K562 (cell line): ENCODE results near the gene WNT11. TPM values are rescaled to one million over a fixed set of nuclear protein-coding genes. Genes with fewer than 3 reads are reported as not detected.

Source experiments
- polyA plus RNA-seq, 8 experiments: library from polyadenylated mRNA; depleted of rRNA in 4 of 8; stranded (reverse) in 5 of 8; unstranded in 3 of 8; fragments of >200 nt; fragmentation: Nextera tagmentation in 2 of 8; fragmentation: Illumina TruSeq in 1 of 8; extraction: Ambion mirVana in 2 of 8; extraction: Trizol in 1 of 8; gene quantifications; 2 replicates each; pipeline versions ENCODE4 v1.2.1 to v1.2.3, GENCODE V29; 2011 to 2014; ENCODE audit warnings: inconsistent platforms in 1 of 8, missing spikeins in 1 of 8
- total RNA-seq, 7 experiments: library from RNA; depleted of rRNA in 6 of 7; stranded (reverse); fragments of >200 nt in 6 of 7; fragmentation: Illumina TruSeq in 2 of 7; extraction: Trizol in 2 of 7; gene quantifications; 2 replicates each; pipeline versions ENCODE4 v1.2.1 to v1.2.3, GENCODE V29; 2011 to 2021; ENCODE audit warnings: low replicate concordance in 1 of 7

Gene WNT11
- total and polyA plus RNA-seq, 9 of the 15 experiments (the other 6 are each of a cell fraction or from before 2014, with no cell fraction given), result 0.03 to 0.20 (median 0.09) TPM; not detected in 4

Other genes starting within 250 kb of the WNT11 start
- 40.2 and 44.1 TPM in 2 replicates for gene THAP12, start 174.6 kb upstream of the WNT11 start, total RNA-seq (2014; rRNA removed)
- 92.9 and 113 TPM in 2 replicates for gene THAP12, start 174.6 kb upstream of the WNT11 start, total RNA-seq (2014; rRNA removed; fragmentation: Illumina TruSeq; extraction: Trizol)
- 94.8 and 103 TPM in 2 replicates for gene THAP12, start 174.6 kb upstream of the WNT11 start, total RNA-seq (2015; rRNA removed; fragmentation: Illumina TruSeq; extraction: Trizol)
- 57.8 and 58.9 TPM in 2 replicates for gene THAP12, start 174.6 kb upstream of the WNT11 start, total RNA-seq (2021)
- gene THAP12, start 174.6 kb upstream of the WNT11 start, polyA plus RNA-seq (2011; rRNA removed), result 70.7 and 92.1 TPM in 2 replicates
- 76.7 and 98.1 TPM in 2 replicates for gene THAP12, start 174.6 kb upstream of the WNT11 start, polyA plus RNA-seq (2014; fragmentation: Illumina TruSeq; extraction: Trizol)
- 10 to 100 TPM; 28.1 to 28.8 TPM for gene THAP12, start 174.6 kb upstream of the WNT11 start, polyA plus RNA-seq (2014; fragmentation: Nextera tagmentation; extraction: Ambion mirVana)
- gene THAP12, start 174.6 kb upstream of the WNT11 start, polyA plus RNA-seq (2014; rRNA removed), result 49.6 and 56.5 TPM in 2 replicates
- gene GVQW3, start 174.8 kb upstream of the WNT11 start, total RNA-seq (2014; rRNA removed), result 1.6 and 1.8 TPM in 2 replicates
- 2.1 and 2.6 TPM in 2 replicates for gene GVQW3, start 174.8 kb upstream of the WNT11 start, total RNA-seq (2014; rRNA removed; fragmentation: Illumina TruSeq; extraction: Trizol)
- 2.6 and 3.3 TPM in 2 replicates for gene GVQW3, start 174.8 kb upstream of the WNT11 start, total RNA-seq (2015; rRNA removed; fragmentation: Illumina TruSeq; extraction: Trizol)
- gene GVQW3, start 174.8 kb upstream of the WNT11 start, total RNA-seq (2021), result 1.8 and 1.9 TPM in 2 replicates
- gene GVQW3, start 174.8 kb upstream of the WNT11 start, polyA plus RNA-seq (2011; rRNA removed), result 5.7 and 7.3 TPM in 2 replicates
- 2.1 and 2.2 TPM in 2 replicates for gene GVQW3, start 174.8 kb upstream of the WNT11 start, polyA plus RNA-seq (2014; fragmentation: Illumina TruSeq; extraction: Trizol)
- gene GVQW3, start 174.8 kb upstream of the WNT11 start, polyA plus RNA-seq (2014; fragmentation: Nextera tagmentation; extraction: Ambion mirVana), result 1 to 10 TPM in 1 of 2 experiments, under 1 TPM in 1; 0.66 to 1.0 TPM
- 3.0 and 3.4 TPM in 2 replicates for gene GVQW3, start 174.8 kb upstream of the WNT11 start, polyA plus RNA-seq (2014; rRNA removed)
- 14.5 and 17.1 TPM in 2 replicates for gene EMSY, start 238.5 kb upstream of the WNT11 start, total RNA-seq (2014; rRNA removed)
- gene EMSY, start 238.5 kb upstream of the WNT11 start, total RNA-seq (2014; rRNA removed; fragmentation: Illumina TruSeq; extraction: Trizol), result 19.8 and 20.8 TPM in 2 replicates
- gene EMSY, start 238.5 kb upstream of the WNT11 start, total RNA-seq (2015; rRNA removed; fragmentation: Illumina TruSeq; extraction: Trizol), result 18.3 and 18.7 TPM in 2 replicates
- gene EMSY, start 238.5 kb upstream of the WNT11 start, total RNA-seq (2021), result 17.9 and 19.9 TPM in 2 replicates
- 25.4 and 33.6 TPM in 2 replicates for gene EMSY, start 238.5 kb upstream of the WNT11 start, polyA plus RNA-seq (2011; rRNA removed)
- 21.5 and 24.5 TPM in 2 replicates for gene EMSY, start 238.5 kb upstream of the WNT11 start, polyA plus RNA-seq (2014; fragmentation: Illumina TruSeq; extraction: Trizol)
- 10 to 100 TPM; 12.7 to 13.8 TPM for gene EMSY, start 238.5 kb upstream of the WNT11 start, polyA plus RNA-seq (2014; fragmentation: Nextera tagmentation; extraction: Ambion mirVana)
- 14.4 and 19.5 TPM in 2 replicates for gene EMSY, start 238.5 kb upstream of the WNT11 start, polyA plus RNA-seq (2014; rRNA removed)